HEK293 (cell line): Measurements from ENCODE around the gene SAP25.

Experiments
- CTCF ChIA-PET: fragments of 350-600 bp; formaldehyde crosslinking; extraction: SDS; loops from one replicate; lab custom pipeline; 2021; ENCODE audit warnings: antibody characterized with exemption; lab: Yijun Ruan, JAX
- POLR2A ChIA-PET: fragments of 300-600 bp; formaldehyde crosslinking; extraction: SDS; loops from one replicate; lab custom pipeline; 2020; ENCODE audit warnings: antibody characterized with exemption, inconsistent platforms; lab: Yijun Ruan, JAX
- H3K27ac ChIP-seq: fragments of 200-500 bp; sonication (Bioruptor generic); 2 replicates; pipeline ENCODE4 v1.5.1; 2014; ENCODE audit warnings: low read depth, low read length, control low read depth, inconsistent platforms; ENCODE audit errors: extremely low read depth
- H3K36me3 ChIP-seq, 2 experiments: fragments of 200-500 bp in 1 of 2; sonication (Bioruptor generic) in 1 of 2; 1 replicate in 1 of 2; 2 replicates in 1 of 2; pipeline ENCODE4 v1.5.1; 2014 to 2017; ENCODE audit warnings: inconsistent platforms in 2 of 2, low read length in 2 of 2; ENCODE audit not compliant: control insufficient read depth in 2 of 2, insufficient read depth in 1 of 2
- H3K4me1 ChIP-seq: fragments of 200-500 bp; sonication (Bioruptor generic); 2 replicates; pipeline ENCODE4 v1.5.1; 2014; ENCODE audit warnings: mild to moderate bottlenecking, low read length, inconsistent platforms; ENCODE audit not compliant: control insufficient read depth, insufficient read depth
- H3K4me3 ChIP-seq: 2 replicates; pipeline ENCODE4 v1.5.1; 2011; ENCODE audit warnings: low read depth, mild to moderate bottlenecking, control low read depth, low read length, moderate library complexity
- H3K9me3 ChIP-seq: fragments of 200-500 bp; sonication (Bioruptor generic); 2 replicates; pipeline ENCODE4 v1.5.1; 2014; ENCODE audit warnings: low read depth, low read length, inconsistent platforms; ENCODE audit not compliant: control insufficient read depth, insufficient read depth
- EGR2 ChIP-seq: fragments of 450-650 bp; formaldehyde crosslinking; IDR thresholded peaks from 2 replicates; pipeline ENCODE4 v1.5.1; 2016; ENCODE audit warnings: low read depth, missing biosample characterization, missing genetic modification characterization
- GLI2 ChIP-seq: fragments of 450-650 bp; formaldehyde crosslinking; IDR thresholded peaks from 2 replicates; pipeline ENCODE4; 2017; ENCODE audit warnings: missing biosample characterization, missing genetic modification characterization, low read depth, borderline replicate concordance
- HOXA7 ChIP-seq: sonication (generic); formaldehyde crosslinking; IDR thresholded peaks from 2 replicates; pipeline ENCODE4 v1.8.1; 2022; ENCODE audit warnings: missing genetic modification reagents, borderline replicate concordance
- KLF16 ChIP-seq: fragments of 450-650 bp; formaldehyde crosslinking; IDR thresholded peaks from 2 replicates; pipeline ENCODE4 v1.5.1; 2017; ENCODE audit warnings: missing biosample characterization, missing genetic modification characterization
- MYNN ChIP-seq: fragments of 450-650 bp; formaldehyde crosslinking; IDR thresholded peaks from 2 replicates; pipeline ENCODE4 v1.5.1; 2016; ENCODE audit warnings: missing biosample characterization, missing genetic modification characterization, borderline replicate concordance
- ZBTB17 ChIP-seq: fragments of 450-650 bp; formaldehyde crosslinking; IDR thresholded peaks from 2 replicates; pipeline ENCODE4 v1.5.1; 2016; ENCODE audit warnings: missing biosample characterization, missing genetic modification characterization
- ZNF112 ChIP-seq: fragments of 450-650 bp; formaldehyde crosslinking; IDR thresholded peaks from 2 replicates; pipeline ENCODE4 v1.5.0; 2017; ENCODE audit warnings: missing biosample characterization, missing genetic modification characterization
- ZNF16 ChIP-seq: fragments of 450-650 bp; formaldehyde crosslinking; IDR thresholded peaks from 2 replicates; pipeline ENCODE4 v1.5.1; 2016; ENCODE audit warnings: low read depth, missing biosample characterization, missing genetic modification characterization
- ZNF184 ChIP-seq: fragments of 450-650 bp; IDR thresholded peaks from 2 replicates; pipeline ENCODE4 v1.5.1; 2018; ENCODE audit warnings: missing biosample characterization, mild to moderate bottlenecking, missing genetic modification characterization
- ZNF324 ChIP-seq: fragments of 450-650 bp; formaldehyde crosslinking; IDR thresholded peaks from 2 replicates; pipeline ENCODE4 v1.5.1; 2016; ENCODE audit warnings: missing biosample characterization, missing genetic modification characterization
- ZNF341 ChIP-seq: fragments of 450-650 bp; formaldehyde crosslinking; IDR thresholded peaks from 2 replicates; pipeline ENCODE4; 2016; ENCODE audit warnings: low read depth, missing biosample characterization, missing genetic modification characterization
- ZNF560 ChIP-seq: fragments of 450-650 bp; formaldehyde crosslinking; IDR thresholded peaks from 2 replicates; pipeline ENCODE4 v1.5.1; 2017; ENCODE audit warnings: missing biosample characterization, missing genetic modification characterization, borderline replicate concordance
- ZNF626 ChIP-seq: fragments of 450-650 bp; sonication (Bioruptor Pico); formaldehyde crosslinking; IDR thresholded peaks from 2 replicates; pipeline ENCODE4 v1.5.1; 2018; ENCODE audit warnings: missing biosample characterization, missing genetic modification characterization, inconsistent platforms
- ZNF776 ChIP-seq: fragments of 450-650 bp; formaldehyde crosslinking; IDR thresholded peaks from 2 replicates; pipeline ENCODE4 v1.5.0; 2017; ENCODE audit warnings: missing biosample characterization, missing genetic modification characterization, borderline replicate concordance
- ZNF792 ChIP-seq: fragments of 450-650 bp; formaldehyde crosslinking; IDR thresholded peaks from 2 replicates; pipeline ENCODE4 v1.5.1; 2016; ENCODE audit warnings: missing biosample characterization, missing genetic modification characterization
- ZNF830 ChIP-seq: fragments of 450-650 bp; IDR thresholded peaks from 2 replicates; pipeline ENCODE4 v1.5.0; 2018; ENCODE audit warnings: missing biosample characterization, missing genetic modification characterization, low read depth, mild to moderate bottlenecking, moderate library complexity
- ZSCAN18 ChIP-seq: fragments of 450-650 bp; formaldehyde crosslinking; IDR thresholded peaks from 2 replicates; pipeline ENCODE4 v1.5.1; 2016; ENCODE audit warnings: missing biosample characterization, missing genetic modification characterization
- ZSCAN23 ChIP-seq: fragments of 450-650 bp; formaldehyde crosslinking; IDR thresholded peaks from 2 replicates; pipeline ENCODE4 v1.5.1; 2016; ENCODE audit warnings: missing biosample characterization, missing genetic modification characterization

Gene SAP25

GRCh38 chr7:100607111-100607510 is 33.4 kb upstream of the SAP25 start:
- peaks cover 0 to 3% of the 10 kb centered on the region in 2 experiments; a peak in 1 of 3 replicates for H3K36me3 ChIP-seq
- no peaks in the 10 kb centered on the region for H3K9me3 ChIP-seq
- no peak for TF ChIP-seq ZBTB17 (tag by site-specific recombination)
- peak; percentile 71 for TF ChIP-seq ZNF341 (tag by site-specific recombination)
- CTCF ChIA-PET, result interaction anchor here (0.6 to 1.0 kb wide), 2 partner anchors 21 to 469 kb away, joined by 3 read pairs; partner anchors contain the start of genes FBXO24 and LRCH4
- POLR2A ChIA-PET, result interaction anchor here (3.3 kb wide), 1 partner anchor 21 kb away, joined by 15 read pairs; the partner anchor contains the start of genes FBXO24 and LRCH4
- H3K27ac ChIP-seq, result no peak overlapping the region
- no peak overlapping the region for H3K4me3 ChIP-seq
- peaks cover 16% of the 10 kb centered on the region for H3K4me1 ChIP-seq

GRCh38 chr7:100606313-100606712 is 32.6 kb upstream of the SAP25 start:
- no peak for TF ChIP-seq ZNF792 (tag by site-specific recombination)
- no peak for TF ChIP-seq GLI2
- no peak for TF ChIP-seq EGR2 (tag by site-specific recombination)
- no peak for TF ChIP-seq ZNF184 (tag by site-specific recombination)
- TF ChIP-seq ZNF776, result no peak
- no peak for TF ChIP-seq ZSCAN23 (tag by site-specific recombination)
- TF ChIP-seq, all 188 proteins: peak for 0
- ChIA-PET CTCF (interaction anchor here (0.6 to 0.7 kb wide), 2 partner anchors 42 to 468 kb away, joined by 3 read pairs; no protein-coding TSS in a partner anchor), POLR2A (interaction anchor here (3.3 kb wide), 1 partner anchor 20 kb away, joined by 15 read pairs; the partner anchor contains the start of genes FBXO24 and LRCH4)
- peaks cover 0 to 3% of the 10 kb centered on the region in 2 experiments; a peak in 1 of 3 replicates for H3K36me3 ChIP-seq
- no peaks in the 10 kb centered on the region for H3K9me3 ChIP-seq
- no peak overlapping the region for H3K27ac ChIP-seq
- peaks cover 17% of the 10 kb centered on the region for H3K4me1 ChIP-seq
- no peak overlapping the region for H3K4me3 ChIP-seq

DNA sequence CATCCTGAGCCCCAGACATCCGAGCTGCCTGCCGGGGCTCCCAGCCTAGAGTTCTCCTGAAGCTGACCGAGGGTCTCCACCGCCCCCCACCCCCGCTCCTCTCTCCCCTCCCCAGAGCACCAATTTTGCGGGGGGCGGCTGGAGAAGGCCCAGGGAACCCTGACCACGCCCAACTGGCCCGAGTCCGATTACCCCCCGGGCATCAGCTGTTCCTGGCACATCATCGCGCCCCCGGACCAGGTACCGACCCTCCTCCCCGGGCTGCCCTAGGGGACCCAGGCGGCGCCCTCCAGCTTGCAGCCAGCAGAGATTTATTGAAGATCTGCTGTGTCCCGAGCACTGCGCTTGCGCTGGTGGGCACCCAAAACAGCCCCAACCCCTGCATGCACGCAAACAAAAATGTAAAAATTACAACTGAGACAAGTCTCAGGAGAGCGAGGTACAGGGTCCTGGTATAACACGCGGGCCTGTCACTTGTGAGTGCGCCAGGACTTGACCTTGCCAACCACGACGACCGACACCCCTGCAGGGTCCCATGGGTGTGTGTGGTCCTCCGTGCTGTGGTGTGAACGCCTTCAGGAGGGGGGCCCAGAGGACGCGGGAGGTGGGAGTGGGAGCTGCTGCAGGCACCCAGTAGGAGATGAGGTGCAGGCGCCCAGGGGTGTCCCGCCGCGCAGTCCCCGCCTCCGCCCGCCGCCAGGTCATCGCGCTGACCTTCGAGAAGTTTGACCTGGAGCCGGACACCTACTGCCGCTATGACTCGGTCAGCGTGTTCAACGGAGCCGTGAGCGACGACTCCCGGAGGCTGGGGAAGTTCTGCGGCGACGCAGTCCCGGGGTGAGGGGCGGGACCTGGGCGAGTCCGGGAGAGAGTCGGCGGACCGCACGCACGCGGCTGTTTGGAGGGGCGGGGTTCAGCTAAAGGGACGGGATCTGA is 31.5 kb upstream of the SAP25 start:
- Histone ChIP-seq H3K27ac (no peak overlapping the region; the same call in 1 of the 2 replicates), H3K4me3 (peak overlapping the region; percentile 48), H3K4me1 (peaks cover 17% of the 10 kb centered on the region), H3K36me3 (peaks cover 0 to 3% of the 10 kb centered on the region in 2 experiments; a peak in 1 of 3 replicates), H3K9me3 (no peaks in the 10 kb centered on the region)
- ChIA-PET CTCF (interaction anchor here (0.6 to 1.3 kb wide), 6 partner anchors 18 to 160 kb away, joined by 3 to 4 read pairs (median 3); partner anchors contain the start of gene GIGYF1), POLR2A (interaction anchor here (1.0 to 3.3 kb wide), 2 partner anchors 19 to 100 kb away, joined by 3 to 15 read pairs; partner anchors contain the start of genes FBXO24, LRCH4 and POP7)
- TF ChIP-seq ZNF560 (tag by site-specific recombination), result no peak
- TF ChIP-seq KLF16 (tag by site-specific recombination), result 0 out of 2 replicates have a peak, but pooled peaks have one; percentile 8
- no peak for TF ChIP-seq ZSCAN18

- Histone ChIP-seq H3K4me1 (peaks cover 17% of the 10 kb centered on the region), H3K9me3 (no peaks in the 10 kb centered on the region), H3K36me3 (peaks cover 0 to 3% of the 10 kb centered on the region in 2 experiments; a peak in 1 of 3 replicates), H3K27ac (peak overlapping the region; percentile 55; the same call in 1 of the 2 replicates), H3K4me3 (peak overlapping the region; percentile 48)
- ChIA-PET POLR2A (interaction anchor here (1.0 to 3.4 kb wide), 3 partner anchors 18 to 101 kb away, joined by 3 to 64 read pairs (median 15); partner anchors contain the start of genes FBXO24, LRCH4 and POP7), CTCF (interaction anchor here (0.6 to 1.3 kb wide), 6 partner anchors 13 to 159 kb away, joined by 3 to 4 read pairs (median 3); no protein-coding TSS in a partner anchor)
- no peak for TF ChIP-seq ZNF560 (tag by site-specific recombination)
- no peak for TF ChIP-seq HOXA7 (CRISPR knock-in tag)
- no peak for TF ChIP-seq ZNF830 (tag by site-specific recombination)
- 0 out of 2 replicates have a peak, but pooled peaks have one; percentile 16 for TF ChIP-seq ZNF324 (tag by site-specific recombination)
- TF ChIP-seq MYNN, result no peak
- TF ChIP-seq ZNF16 (tag by site-specific recombination), result no peak
- TF ChIP-seq ZNF626 (tag by site-specific recombination), result no peak
- TF ChIP-seq ZNF112 (tag by site-specific recombination), result no peak
Measured at GRCh38 chr7:100604028-100604975, 30.6 kb upstream of the SAP25 start.
